CD4-positive, alpha-beta T cell treated with Interleukin-17A for 1 hour (primary cell): ENCODE data around the gene HAND2.

ENCODE experiments used
- DNase-seq: peaks from one replicate; pipeline ENCODE4 v3.0.0-alpha.2; 2020

The HAND2 gene

DNA sequence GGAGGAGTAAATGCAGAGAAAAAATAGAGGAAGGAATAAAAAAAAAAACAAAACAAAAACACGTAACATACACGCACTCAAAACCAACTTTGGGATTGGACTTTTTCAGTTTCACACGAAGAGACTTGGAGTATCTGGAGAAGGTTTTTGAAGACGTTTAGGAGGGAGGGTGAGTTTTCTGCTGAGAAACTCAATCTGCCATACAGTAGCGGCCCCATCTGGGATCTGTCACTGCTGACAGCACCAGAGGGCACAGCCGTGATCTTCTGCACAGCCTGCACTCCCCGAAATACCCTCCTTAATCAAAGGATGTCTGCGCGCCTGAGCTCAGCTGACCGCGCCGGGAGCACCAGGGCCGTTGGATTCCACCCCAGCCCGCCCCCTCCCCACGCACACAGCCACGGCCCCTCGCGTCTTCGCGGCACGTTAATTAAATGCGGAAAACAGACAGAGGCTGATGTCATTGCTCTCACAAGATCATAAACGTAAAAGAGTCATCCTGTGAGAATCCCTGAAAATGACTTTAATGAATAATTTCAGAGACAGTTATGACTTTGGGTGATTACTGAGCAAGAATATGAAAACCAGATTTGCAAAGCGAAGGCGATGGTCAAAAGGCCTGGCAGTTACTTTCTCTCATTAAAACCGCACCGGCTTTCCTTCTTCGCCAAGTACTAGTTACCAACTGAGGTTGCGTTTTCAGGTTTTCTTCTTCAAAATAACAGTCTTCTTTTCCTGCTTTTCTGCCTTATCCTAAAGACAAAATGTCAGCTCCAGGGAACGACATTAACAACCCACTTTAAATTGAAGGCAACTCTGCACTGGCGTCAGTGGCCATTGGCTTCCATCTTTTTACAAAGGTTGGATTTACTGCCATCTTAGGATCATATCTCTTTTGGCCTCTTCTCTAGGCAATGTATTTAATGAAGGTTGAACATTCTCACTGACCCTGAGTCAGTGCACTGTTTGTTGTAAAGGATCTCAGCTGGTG is 10.6 kb downstream of the HAND2 start:
- DNase-seq: no peak

DNA sequence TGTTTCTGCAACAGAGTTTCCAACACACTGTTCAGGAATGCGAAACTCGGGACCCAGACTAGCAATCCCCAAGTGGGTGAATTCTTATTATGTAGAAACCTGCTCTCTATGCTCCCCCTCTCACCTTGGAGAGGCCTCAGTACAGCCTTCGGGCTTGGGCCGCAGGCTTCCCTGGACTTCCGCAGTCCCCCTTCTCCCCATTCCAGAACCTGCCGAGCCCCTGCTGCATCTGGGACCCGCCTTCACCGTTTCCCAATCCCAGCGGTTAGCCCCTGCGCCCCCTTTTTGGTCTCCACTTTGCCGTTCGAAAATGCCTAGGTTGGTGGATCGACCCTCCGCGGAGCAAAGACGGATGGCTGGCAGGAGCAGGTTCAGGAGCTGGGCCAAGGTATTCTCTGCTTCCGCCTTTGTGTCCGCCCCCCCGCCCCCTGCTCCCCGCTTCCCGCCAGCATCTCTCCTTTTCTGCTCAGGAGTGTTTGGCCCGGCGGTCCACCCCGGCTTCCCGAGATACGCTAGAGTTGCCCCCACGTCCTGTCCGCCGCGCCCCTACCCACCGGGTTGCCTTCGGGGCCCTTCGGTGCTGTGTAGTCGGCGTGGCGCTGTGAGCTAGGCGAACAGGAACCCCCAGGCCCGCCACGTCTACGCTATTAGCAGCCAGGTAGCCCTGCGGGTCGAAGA is 11.5 kb downstream of the HAND2 start:
- no peak for DNase-seq

DNA sequence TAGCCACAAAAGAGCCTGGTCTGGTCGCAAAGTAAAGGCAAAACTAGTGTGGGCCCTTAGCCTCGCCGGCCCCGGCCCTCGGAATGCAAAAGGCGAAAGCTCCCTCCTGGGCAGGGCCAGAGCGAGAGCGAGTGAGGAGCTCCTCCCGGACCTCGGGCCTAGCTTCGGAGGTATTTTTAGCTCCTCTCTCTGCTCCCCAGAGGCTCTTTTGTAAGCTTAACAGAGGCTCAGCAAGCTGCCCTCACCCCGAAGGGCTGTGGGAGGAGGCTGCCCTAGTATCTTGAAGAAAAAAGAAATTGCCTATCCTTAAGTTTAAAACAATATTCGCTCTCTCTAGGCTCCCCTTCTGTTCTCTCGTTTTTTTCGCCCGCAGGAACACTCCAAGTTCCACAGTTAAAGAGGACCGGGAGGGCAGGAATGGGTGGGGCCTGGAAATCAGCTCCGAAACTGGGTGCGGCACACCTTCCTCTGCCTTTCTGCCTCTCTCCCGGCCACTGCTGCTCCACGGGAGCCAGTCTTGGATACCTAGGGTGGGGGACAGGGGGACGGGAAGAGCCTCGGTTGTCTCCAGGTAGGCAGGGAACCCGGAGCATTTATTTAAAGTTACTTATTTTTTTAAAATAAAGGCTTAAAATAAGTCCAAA is 12.1 kb downstream of the HAND2 start:
- DNase-seq: no peak

DNA sequence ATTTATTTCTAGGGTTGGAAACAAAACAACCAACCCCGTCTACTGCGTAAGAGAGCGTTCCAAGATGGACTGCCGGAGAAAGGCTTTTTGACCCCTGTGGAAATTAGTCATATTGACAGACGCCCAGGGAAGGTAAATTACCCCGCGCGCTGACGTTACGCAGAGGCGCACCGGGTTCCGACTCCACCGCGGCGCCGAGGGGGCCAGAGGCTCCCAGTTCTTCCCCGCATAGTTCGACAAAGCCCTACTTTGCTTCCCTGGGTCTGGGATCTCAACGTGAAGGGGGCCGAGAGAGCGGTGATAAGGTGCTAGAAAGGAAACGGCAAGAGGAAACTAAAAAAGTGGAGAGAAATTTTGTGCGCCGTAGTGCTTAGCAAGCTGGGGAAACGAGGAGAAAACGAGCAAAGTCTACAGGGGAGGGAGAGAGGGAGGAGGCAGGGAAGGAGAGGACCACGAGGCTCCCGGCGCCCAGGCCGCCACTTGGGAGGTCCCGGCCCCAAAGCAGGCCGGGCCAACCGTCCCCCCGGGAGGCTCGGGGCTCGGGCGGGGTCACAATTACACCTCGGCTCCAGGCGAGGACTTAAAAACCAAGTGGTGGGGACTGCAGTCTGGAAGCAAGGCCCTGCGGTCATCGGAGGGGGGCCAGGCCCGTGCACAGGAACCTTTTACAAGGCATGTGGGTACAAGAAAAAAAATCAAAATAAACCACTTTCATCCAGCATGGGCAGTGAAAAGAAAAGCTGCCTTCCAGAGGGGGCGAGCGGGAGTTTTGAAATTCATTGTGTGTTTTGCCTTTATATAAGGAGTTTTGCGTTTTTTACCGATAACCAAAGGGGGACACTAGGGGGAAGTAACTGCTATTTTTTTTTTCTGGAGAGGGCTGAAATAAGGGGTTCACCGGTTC is 13.2 kb downstream of the HAND2 start:
- DNase-seq: no peak

DNA sequence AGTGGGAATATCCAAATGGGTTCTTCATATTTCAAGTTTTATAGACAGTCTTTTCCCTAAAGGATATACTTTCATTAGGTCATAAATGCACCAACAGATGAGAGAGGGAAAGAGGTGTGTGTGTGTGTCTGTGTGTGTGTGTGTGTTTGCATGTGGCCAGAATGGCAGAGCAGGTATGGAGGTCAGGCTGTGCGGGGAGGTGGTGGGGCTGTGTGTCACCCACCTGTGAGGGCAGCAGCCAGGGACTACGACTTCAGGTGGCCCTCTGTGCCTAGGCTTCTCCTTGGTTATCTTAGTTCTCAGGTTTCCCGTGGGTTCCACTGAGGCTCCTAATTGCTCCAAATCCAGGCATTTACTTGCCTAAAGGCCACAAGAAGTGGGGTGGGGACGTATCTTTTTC is 14.6 kb downstream of the HAND2 start:
- DNase-seq: no peak

DNA sequence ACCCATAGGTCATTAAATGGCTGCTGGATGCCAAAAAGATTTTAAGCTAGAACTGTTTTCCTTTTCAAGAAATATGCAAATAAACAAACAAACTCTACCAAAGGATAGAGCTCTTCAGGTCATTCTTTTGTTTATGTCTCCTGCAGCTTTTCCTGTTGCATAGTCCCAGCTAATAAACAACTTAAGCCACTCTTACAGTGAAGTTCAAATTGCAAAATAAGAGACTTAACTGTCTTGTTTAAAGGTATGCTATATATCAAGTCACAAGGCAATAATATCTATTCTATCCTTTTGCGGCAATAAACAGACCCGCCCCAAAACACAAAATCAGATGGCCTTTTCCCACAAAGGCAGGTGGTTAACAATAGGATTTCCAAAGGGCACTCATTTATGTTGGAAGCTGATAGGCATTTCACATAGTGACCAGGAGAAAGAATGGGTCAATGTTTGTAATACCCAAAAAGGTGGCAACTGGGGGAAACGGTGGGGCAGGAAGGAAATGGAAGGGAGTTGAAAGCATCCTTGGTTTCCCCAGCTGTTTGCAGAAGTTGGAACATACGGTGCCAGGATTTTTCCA is 15.3 kb downstream of the HAND2 start:
- no peak for DNase-seq

DNA sequence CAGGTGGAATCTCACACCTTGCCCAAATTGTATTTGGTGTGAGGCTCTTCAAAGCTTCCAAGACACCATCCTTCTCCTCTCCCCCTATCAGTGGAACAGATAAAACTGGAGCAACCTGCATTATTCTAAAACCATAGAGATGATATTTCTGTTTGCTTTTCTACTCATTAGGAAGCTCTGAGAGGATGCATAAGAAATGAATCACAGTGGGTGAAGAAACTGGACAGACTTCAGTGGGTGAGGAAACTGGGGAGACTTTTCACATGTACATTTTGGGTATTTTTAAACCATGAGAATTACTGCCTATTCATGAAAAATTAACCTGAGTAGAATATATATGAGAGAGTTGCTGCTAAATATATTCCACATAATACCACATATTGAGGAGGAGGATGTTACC is 16.4 kb downstream of the HAND2 start:
- DNase-seq: no peak

DNA sequence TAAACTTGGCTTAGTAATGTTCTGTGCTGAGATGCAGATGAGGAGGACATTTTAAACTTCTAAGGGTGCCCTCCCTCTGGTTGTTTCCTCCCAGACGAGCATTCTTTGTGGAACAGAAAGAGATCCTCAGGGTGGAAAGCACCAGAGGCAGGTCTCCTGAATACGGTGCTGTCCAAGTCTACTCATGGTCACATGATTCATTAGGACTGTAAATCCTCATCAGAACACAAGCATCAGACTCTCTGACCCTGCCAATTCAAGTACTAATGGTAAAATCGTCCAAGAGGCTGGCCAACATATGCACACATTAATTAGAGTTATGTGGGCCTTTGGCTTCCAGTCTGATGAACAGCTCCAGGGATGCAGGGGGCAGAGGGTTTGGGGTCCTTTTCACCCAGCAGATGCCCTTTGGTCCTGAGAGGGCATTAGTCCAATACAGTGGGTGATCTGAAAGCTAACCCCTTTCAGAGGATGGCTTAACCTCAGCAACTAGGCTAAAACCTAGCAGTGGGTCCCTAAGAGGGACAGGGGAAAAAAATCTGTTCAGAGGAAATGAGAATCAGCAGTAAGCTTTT is 18.2 kb downstream of the HAND2 start:
- no peak for DNase-seq

DNA sequence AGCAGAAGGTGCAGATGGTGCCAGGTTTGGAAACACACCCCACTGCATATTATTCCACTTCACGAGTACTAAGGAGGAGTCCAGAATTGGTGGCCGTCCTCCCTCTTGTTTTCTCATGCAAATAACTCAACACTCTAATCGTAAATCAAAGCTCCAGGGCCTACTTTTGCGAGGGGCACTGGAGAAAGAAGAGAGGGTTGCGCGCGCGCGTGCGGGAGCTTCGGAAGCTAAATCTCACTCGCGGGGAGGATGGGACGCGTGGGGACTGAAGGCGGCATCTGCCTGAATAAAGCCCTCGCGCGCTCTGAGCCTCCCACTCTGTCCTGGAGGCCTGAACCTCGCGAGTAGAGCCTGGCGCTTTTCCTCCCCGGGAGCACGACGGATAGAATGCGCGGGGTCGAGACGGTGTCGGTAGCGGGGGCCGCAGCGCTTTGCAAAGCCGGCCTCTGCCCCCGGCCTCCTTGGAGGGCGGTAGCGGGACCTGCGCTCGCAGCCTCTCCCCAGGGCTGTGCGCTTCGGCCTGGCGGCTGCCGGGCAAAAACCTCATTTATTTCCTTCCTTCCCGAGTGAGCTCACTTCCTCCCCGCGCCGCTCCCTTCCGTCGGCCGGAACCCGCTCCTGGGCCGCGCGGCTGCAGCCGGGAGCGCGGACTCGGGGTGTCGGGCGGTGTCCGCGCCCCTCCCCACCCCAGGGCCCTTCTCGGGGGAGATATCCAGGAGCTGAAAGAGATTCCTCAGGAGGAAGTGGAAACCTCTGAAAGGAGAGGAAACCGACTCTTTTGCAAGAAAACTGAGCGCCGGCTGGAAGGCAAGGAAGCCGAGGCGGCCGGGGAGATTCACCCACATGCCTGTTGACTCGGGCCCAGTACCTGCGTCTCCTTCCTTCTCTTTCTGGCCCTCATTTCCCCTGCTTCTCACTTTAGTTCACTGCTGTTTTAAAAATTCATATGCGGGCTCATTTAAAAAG is 20.7 kb downstream of the HAND2 start:
- DNase-seq: no peak

DNA sequence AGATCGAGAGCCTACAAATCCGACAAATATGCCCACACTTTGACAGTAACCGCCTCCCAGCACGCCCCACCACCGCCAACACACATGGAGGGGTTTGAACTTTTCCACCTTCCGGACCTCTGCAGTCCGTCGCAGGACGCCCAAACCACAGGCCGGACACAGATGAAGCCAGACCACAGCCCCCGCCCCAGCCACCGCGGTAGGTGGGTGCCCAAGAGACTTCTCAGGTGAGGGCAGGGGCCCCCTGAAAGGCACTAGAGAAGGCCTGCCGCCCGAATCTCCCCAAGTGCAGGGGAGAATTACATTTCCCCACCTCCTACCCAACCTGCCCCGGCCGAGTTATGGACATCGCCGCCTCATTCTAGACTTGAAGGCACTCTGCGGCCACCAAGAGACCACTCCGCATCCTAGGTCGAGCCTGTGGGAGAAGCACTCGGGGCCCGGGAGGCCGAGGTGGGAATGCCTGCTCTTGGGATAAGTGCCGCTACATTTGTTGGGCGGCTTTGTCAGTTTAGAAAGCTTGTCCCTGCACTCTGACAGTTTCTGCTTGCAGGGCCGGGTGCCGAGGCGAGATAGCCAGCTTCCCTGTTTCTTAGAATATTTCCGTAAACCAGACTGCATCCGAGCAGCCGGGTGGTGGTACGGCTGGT is 21.5 kb downstream of the HAND2 start:
- DNase-seq: no peak

DNA sequence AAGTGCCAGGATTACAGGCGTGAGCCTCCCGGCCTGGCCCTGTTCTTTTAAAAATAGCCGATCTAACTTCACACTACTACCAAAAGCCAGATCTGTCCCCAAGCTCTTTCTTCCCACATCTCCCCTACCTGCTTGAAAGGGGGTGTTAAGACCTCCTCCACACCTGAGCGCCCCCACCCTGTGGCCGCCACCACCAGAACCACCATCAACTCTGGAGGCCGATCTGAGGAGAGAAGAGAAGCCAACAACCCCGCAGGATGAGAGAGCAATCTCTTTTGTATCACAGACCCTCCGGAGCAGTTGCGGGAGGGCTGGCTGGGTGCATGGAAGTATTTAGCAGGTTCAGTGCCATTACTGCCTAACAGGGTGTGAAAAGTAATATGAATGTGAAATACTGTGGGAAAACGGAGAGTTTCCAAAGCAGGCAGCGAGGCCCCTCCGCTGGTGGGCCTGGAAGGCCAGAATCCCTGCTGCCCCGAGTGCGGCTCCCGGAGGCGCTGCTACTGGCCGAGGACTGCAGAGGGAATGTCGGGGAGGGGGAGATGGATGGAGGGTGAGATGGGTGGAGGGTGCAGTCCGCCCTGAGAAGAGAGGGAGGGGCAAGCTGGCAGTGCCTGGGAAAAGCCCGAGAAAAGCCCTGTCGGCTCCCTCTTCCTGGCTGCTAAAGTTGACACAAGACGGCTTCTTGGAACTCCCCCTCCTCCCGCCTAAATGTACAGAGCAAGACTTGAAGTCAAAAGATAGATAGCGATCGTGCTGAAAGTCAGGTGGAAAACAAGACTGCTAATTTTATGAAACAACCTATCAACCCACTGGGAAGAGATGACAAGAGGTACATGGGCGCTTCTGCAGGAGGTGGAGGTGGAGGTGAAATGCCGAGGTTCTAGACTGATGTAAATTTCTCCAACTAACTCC is 22.3 kb downstream of the HAND2 start:
- DNase-seq: no peak

DNA sequence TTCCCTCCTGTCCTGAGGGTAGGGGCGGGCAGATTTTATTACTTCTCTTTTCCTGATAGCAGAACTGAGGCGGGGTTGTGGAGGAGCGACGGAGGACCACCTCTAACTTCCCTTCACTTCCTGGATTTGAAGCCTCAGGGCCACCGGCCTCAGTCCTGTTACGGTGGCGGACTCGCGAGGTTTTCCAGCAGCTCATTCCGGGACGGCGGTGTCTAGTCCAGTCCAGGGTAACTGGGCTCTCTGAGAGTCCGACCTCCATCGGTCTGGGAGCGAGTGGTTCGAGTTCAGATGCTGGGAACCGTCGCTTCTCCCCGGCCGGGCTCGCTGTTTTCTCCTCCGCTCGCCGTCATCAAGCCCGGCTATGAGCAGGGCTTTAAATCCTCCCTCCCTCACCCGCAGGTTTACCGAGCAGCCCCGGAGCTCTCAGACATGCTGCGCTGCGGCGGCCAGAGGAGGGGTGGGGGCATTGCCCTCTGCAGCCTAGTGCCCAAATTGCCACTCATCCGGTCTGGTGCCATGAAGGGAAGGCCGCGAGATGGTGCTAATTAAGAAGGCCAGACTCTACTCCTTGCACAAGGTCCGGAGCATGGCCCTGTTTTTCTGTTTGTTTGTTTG is 23.3 kb downstream of the HAND2 start:
- no peak for DNase-seq

DNA sequence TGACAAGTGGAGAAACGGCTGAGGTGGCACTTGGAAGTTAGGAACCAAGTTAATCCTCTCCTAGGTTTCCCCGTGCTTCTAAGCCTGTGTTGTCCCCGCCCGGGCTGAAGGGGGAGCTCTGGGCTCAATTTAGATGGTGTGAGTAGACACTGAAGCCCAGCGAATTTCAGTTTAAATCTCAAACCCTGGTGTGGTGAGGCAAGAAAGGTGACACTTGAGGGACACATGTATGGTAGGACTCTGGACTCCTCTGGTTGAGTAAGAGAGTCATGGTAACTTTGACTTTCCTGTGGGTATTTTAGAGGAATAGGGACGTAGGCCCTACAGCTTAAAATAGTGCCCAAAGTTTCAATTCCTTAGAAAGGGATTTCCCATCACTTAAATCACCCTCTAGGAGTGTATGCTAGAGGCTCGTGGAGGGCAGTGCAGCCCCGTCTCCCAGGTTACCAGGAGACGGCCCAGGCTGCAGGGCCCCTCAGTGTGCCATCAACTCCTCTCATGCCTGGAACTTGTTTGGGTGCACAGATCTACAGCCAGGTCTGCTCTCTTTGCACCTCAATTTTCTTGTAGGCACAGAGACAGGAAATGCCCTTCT is 24.0 kb downstream of the HAND2 start:
- DNase-seq: peak; percentile 40

DNA sequence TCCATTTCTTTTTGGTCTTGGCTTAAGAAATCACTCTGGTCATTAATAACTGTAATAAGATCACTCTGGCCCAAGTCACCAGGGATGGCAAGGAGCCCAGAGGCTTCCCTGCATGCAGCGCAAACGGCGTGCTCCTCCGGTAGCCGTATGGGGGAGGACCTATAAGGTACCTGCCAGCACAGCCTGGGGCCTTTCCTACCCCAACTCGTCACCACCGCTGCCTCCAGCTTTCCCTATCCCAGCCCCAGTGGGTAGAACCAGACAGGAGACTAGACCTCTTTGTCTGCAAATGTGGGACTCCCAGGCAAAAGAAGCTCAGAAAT is 25.9 kb downstream of the HAND2 start:
- no peak for DNase-seq

DNA sequence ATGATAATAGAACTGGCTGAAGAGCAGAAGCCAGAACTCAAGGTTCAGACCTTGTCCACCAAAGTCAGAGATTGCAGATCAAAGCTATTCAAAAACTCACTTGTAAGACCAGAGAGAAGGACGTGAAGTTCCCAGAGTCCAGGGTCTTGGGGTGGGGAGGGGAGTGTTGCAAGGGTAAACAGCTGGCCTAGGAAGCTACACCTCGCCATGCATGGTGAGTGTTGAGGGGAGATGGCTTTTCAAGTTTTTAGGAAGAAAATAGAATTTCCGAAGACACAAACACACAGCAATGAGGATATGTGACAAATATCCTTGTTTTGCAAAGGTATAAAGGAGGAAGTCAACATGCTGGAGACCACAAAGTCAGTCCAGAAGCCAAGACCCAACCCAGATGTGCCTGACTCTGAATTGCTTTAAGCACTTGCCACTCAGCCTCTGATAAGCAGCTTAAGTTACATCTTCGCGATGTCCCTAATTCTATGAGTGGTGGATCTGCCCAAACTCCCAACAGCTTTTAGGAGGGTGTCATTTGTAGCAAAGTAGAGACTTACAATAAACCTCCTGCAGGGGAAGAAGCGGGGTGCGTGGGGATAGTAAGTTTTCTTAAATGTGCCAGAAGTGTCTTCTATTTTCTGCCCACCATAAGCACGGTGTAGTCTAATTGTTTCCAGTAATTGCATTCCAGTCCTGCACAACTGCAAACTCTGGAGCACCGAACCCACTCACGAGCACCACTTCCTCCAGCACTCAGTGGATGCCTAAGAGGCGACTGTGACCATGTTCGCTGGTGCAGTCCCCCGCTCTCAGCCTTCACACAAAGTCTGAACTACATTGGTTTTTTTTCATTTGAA is 26.5 kb downstream of the HAND2 start:
- no peak for DNase-seq

DNA sequence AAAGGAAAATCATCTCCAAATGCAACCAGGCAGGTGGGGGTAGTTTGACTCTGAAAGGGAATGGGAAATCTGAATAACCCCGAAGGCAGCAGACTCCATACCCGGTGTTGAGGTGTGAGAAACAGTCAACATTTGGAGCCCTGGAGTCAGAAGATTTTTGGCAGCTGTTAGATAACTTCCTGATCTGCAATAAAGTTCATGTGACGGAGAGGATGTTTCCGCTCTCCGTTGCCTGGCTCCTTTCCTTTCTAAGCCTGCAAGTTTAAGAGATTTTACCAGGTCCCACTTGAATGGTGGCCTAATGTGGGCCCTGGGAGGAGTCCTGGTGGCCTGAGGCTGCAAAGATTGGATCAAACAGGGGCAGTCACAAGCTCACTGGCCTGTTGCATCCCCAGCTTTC is 27.7 kb downstream of the HAND2 start:
- no peak for DNase-seq

DNA sequence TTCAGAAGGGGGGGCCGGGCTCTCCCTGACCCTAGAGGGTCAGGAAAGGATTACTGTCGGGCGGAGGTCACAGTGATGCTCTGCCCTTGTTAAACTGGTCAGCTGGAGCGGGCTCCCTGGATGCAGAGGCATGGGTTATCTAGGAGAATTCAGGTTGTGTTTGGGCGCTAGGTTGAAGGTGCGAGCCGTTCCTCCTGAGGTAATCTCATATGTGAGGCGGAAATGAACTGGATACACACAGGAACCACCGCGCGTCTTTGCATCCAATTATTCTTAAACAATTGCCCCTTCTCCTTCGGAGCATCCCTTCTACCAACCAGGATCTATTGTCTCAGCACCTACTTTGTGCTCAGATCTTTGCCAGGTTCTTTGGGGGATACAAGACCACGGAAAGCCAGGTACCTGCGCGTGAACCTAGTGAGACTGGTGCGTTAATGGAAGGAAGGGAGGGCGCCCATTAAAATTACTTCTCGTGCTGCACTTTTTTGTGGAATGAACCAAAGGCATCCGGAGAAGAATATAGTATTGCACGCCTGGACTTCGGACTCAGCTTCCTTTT is 28.4 kb downstream of the HAND2 start:
- DNase-seq: no peak
